OCI-LY7 (cell line): ENCODE measurements around the gene AIRE.

Experiments
- EZH2phosphoT487 ChIP-seq: fragments of 200-600 bp; sonication (generic); IDR thresholded peaks from 2 replicates; pipeline ENCODE4 v1.6.1; 2018; ENCODE audit warnings: low read depth, borderline replicate concordance, mild to moderate bottlenecking, mixed run types, antibody characterized with exemption, low read length, moderate library complexity, mixed read lengths
- TF ChIP-seq, protein P1 (sequence below): fragments of 200-600 bp; sonication (generic); conservative IDR thresholded peaks from 2 replicates; pipeline ENCODE4 v1.5.1; 2014; ENCODE audit warnings: mild to moderate bottlenecking, antibody characterized with exemption, low read length, moderate library complexity, mixed read lengths

DNA sequence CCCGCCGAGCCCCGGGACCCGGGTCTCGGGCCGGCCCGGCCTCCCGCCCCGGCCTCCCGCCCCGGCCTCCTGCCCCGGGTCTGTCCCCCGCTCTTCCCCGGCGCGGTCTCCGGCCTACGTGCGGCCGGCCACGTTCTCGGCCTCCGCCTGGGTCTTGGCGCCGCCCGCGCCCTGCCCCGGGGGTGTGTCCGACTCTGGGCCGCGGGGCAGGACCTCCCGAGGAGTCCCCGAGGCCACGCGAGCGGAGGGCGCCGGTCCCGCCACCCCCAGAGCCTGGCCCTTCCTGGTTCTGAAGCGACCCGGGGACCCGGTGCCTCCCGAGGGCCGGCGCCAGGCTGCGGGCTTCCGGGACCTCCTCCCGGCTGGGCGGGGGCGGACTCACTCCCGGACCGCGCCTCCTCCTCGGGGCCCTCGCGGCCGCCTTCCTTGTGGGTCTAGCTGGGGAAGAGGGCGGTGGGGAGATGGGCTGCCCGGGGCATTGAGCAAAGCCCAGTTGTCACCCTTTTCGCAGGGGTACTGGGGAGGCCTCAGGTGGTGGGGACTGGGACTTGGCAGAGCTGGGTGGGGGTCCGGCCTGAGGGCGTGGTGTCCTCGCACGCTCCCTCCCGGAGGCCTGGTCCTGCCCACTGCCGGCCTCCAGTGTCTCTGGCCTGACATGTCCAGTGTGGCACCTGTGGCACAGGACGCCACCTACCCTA lies 14.7 kb downstream of the AIRE start:
- TF ChIP-seq, protein P1, sequence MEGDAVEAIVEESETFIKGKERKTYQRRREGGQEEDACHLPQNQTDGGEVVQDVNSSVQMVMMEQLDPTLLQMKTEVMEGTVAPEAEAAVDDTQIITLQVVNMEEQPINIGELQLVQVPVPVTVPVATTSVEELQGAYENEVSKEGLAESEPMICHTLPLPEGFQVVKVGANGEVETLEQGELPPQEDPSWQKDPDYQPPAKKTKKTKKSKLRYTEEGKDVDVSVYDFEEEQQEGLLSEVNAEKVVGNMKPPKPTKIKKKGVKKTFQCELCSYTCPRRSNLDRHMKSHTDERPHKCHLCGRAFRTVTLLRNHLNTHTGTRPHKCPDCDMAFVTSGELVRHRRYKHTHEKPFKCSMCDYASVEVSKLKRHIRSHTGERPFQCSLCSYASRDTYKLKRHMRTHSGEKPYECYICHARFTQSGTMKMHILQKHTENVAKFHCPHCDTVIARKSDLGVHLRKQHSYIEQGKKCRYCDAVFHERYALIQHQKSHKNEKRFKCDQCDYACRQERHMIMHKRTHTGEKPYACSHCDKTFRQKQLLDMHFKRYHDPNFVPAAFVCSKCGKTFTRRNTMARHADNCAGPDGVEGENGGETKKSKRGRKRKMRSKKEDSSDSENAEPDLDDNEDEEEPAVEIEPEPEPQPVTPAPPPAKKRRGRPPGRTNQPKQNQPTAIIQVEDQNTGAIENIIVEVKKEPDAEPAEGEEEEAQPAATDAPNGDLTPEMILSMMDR = no peak
- TF ChIP-seq EZH2phosphoT487 = no peak
